Right atrium auricular region (tissue), 2 donors: ENCODE results near the gene CHAC1. TPM values are rescaled to one million over a fixed set of nuclear protein-coding genes. Genes with fewer than 3 reads are reported as not detected.
A peak's percentile ranks its signal among the peaks of the same experiment; 100 is the strongest.

Experiments
- DNase-seq: peaks from one replicate; pipeline ENCODE4 v3.0.0-alpha.2; 2019; ENCODE audit warnings: low spot score
- H3K27ac ChIP-seq, 2 donors: fragments of 200-600 bp; sonication (generic); 1 replicate in 1 of 2; 2 replicates in 1 of 2; pipeline ENCODE4 v1.5.1; 2016 to 2019
- H3K27me3 ChIP-seq, 2 donors: fragments of 200-600 bp; sonication (generic); one replicate each; pipeline versions ENCODE4 v1.5.1 to v1.6.0; 2017 to 2019
- H3K36me3 ChIP-seq: fragments of 200-600 bp; sonication (generic); one replicate; pipeline ENCODE4 v1.5.1; 2016
- H3K4me1 ChIP-seq, 2 donors: fragments of 200-600 bp; sonication (generic); one replicate each; pipeline versions ENCODE4 v1.5.1 to v1.6.0; 2017 to 2019
- H3K4me3 ChIP-seq, 2 donors: fragments of 200-600 bp; sonication (generic); 1 replicate in 1 of 2; 2 replicates in 1 of 2; pipeline ENCODE4 v1.5.1; 2017 to 2019; ENCODE audit warnings: mild to moderate bottlenecking in 1 of 2, moderate library complexity in 1 of 2
- H3K9me3 ChIP-seq, 2 donors: fragments of 200-600 bp; sonication (generic); one replicate each; pipeline ENCODE4 v1.5.1; 2019
- total RNA-seq, 2 donors: library from RNA; depleted of rRNA; stranded (reverse); fragments of >200 nt; gene quantifications; one replicate each; pipeline ENCODE4 v1.1.0, GENCODE V29; 2016
- TF ChIP-seq, protein P1 (sequence below), 2 donors: fragments of 200-600 bp; sonication (generic); IDR thresholded peaks; one replicate each; pipeline ENCODE4 v1.5.1; 2019; ENCODE audit warnings: antibody characterized with exemption in 2 of 2

The CHAC1 gene
- total RNA-seq, 2 donors from 2014 or later = 11.9 to 36.1 TPM

DNA sequence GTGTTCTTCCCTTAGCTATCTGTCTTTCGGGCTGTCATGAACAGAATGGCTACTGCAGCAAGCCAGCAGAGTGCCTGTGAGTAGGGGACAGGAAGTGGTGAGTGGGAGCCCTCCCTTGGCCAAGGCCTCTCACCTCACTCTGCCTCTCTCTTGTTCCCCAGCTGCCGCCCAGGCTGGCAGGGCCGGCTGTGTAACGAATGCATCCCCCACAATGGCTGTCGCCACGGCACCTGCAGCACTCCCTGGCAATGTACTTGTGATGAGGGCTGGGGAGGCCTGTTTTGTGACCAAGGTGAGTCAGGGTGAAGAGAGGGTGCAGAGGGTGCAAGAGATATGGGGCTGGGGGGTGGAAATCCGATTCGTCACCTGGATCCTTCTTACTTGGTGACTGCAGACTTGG lies 21.1 kb upstream of the CHAC1 start:
- no peak for DNase-seq
- peaks cover 0 to 81% of the 10 kb centered on the region in 2 donors for H3K4me1 ChIP-seq
- TF ChIP-seq, protein P1, sequence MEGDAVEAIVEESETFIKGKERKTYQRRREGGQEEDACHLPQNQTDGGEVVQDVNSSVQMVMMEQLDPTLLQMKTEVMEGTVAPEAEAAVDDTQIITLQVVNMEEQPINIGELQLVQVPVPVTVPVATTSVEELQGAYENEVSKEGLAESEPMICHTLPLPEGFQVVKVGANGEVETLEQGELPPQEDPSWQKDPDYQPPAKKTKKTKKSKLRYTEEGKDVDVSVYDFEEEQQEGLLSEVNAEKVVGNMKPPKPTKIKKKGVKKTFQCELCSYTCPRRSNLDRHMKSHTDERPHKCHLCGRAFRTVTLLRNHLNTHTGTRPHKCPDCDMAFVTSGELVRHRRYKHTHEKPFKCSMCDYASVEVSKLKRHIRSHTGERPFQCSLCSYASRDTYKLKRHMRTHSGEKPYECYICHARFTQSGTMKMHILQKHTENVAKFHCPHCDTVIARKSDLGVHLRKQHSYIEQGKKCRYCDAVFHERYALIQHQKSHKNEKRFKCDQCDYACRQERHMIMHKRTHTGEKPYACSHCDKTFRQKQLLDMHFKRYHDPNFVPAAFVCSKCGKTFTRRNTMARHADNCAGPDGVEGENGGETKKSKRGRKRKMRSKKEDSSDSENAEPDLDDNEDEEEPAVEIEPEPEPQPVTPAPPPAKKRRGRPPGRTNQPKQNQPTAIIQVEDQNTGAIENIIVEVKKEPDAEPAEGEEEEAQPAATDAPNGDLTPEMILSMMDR (IDR thresholded peaks at IDR 0.05) = no peak
- H3K9me3 ChIP-seq = no peaks in the 10 kb centered on the region
- peak overlapping the region in 1 of 2 donors; percentile 64 for H3K4me3 ChIP-seq
- H3K27ac ChIP-seq = peak overlapping the region in 1 of 2 donors; percentile 62
- peaks cover 13 to 18% of the 10 kb centered on the region in 2 donors for H3K27me3 ChIP-seq
- H3K36me3 ChIP-seq = no peaks in the 10 kb centered on the region

- H3K9me3 ChIP-seq = no peaks in the 10 kb centered on the region
- TF ChIP-seq, protein P1 (IDR thresholded peaks at IDR 0.05) = no peak
- H3K27ac ChIP-seq = peak overlapping the region in 1 of 2 donors; percentile 62
- no peaks in the 10 kb centered on the region for H3K36me3 ChIP-seq
- no peak for DNase-seq
- peaks cover 0 to 81% of the 10 kb centered on the region in 2 donors for H3K4me1 ChIP-seq
- peak overlapping the region in 1 of 2 donors; percentile 64 for H3K4me3 ChIP-seq
- H3K27me3 ChIP-seq = peaks cover 12 to 13% of the 10 kb centered on the region in 2 donors
Measured at GRCh38 chr15:40932649-40933516, 20.4 kb upstream of the CHAC1 start.

- no peak for DNase-seq
- Histone ChIP-seq H3K36me3 (no peaks in the 10 kb centered on the region), H3K4me1 (peaks cover 0 to 81% of the 10 kb centered on the region in 2 donors), H3K9me3 (no peaks in the 10 kb centered on the region), H3K4me3 (no peak overlapping the region), H3K27ac (no peak overlapping the region), H3K27me3 (peaks cover 6 to 8% of the 10 kb centered on the region in 2 donors)
- TF ChIP-seq, protein P1 (IDR thresholded peaks at IDR 0.05) = no peak
Measured at GRCh38 chr15:40933517-40933902, 19.8 kb upstream of the CHAC1 start.

DNA sequence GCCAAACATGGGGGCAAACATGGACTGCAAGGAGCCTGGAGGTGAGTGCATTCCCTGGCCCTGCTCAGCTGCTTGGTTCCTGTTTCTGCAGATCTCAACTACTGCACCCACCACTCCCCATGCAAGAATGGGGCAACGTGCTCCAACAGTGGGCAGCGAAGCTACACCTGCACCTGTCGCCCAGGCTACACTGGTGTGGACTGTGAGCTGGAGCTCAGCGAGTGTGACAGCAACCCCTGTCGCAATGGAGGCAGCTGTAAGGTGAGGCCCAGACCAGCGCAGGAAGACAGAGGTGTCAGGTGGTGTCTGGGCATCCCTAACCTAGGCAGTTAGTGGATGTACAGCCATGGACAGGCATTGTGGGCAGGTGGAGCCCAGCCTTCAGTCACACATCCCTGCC lies 18.8 kb upstream of the CHAC1 start:
- no peak overlapping the region for H3K4me3 ChIP-seq
- no peak overlapping the region for H3K27ac ChIP-seq
- H3K36me3 ChIP-seq = no peaks in the 10 kb centered on the region
- TF ChIP-seq, protein P1 (IDR thresholded peaks at IDR 0.05) = no peak
- H3K4me1 ChIP-seq = peaks cover 0 to 79% of the 10 kb centered on the region in 2 donors
- H3K9me3 ChIP-seq = no peaks in the 10 kb centered on the region
- H3K27me3 ChIP-seq = peaks cover 0 to under 1% of the 10 kb centered on the region in 2 donors
- no peak for DNase-seq

DNA sequence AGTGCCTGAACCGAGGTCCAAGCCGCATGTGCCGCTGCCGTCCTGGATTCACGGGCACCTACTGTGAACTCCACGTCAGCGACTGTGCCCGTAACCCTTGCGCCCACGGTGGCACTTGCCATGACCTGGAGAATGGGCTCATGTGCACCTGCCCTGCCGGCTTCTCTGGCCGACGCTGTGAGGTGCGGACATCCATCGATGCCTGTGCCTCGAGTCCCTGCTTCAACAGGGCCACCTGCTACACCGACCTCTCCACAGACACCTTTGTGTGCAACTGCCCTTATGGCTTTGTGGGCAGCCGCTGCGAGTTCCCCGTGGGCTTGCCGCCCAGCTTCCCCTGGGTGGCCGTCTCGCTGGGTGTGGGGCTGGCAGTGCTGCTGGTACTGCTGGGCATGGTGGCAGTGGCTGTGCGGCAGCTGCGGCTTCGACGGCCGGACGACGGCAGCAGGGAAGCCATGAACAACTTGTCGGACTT lies 17.0 kb upstream of the CHAC1 start:
- peaks cover 0 to 77% of the 10 kb centered on the region in 2 donors for H3K4me1 ChIP-seq
- H3K27me3 ChIP-seq = no peaks in the 10 kb centered on the region
- no peak for DNase-seq
- peak overlapping the region; percentile 80 to 90 for H3K27ac ChIP-seq
- H3K9me3 ChIP-seq = no peaks in the 10 kb centered on the region
- no peaks in the 10 kb centered on the region for H3K36me3 ChIP-seq
- no peak overlapping the region for H3K4me3 ChIP-seq
- TF ChIP-seq, protein P1 (IDR thresholded peaks at IDR 0.05) = no peak
